NB4 (cell line): ENCODE results near the gene CUX1.
A peak's percentile ranks its signal among the peaks of the same experiment; 100 is the strongest.

Experiments used
- DNase-seq: peaks from one replicate; pipeline ENCODE4 v3.0.0; 2010; ENCODE audit warnings: low read depth
- H3K4me3 ChIP-seq: one replicate; pipeline ENCODE4 v1.5.1; 2011; ENCODE audit warnings: mild to moderate bottlenecking, low read depth, low read length, moderate library complexity
- MYC ChIP-seq: IDR thresholded peaks from 2 replicates; pipeline ENCODE4 v1.6.1; 2011; ENCODE audit warnings: low read depth, low read length
- POLR2A ChIP-seq: IDR thresholded peaks from 2 replicates; pipeline ENCODE4 v1.6.1; 2011; ENCODE audit warnings: mild to moderate bottlenecking; ENCODE audit not compliant: insufficient read length; ENCODE audit errors: extremely low read depth
- TF ChIP-seq, protein P1 (sequence below): IDR thresholded peaks from 2 replicates; pipeline ENCODE4 v1.6.1; 2011; ENCODE audit warnings: low read depth, low read length
- TF ChIP-seq, protein P2 (sequence below): IDR thresholded peaks from one replicate; pipeline ENCODE4 v1.5.1; 2012; ENCODE audit warnings: low read depth, low read length

CUX1 gene

GRCh38 chr7:101879565-101879964, 62.1 kb downstream of the CUX1 start:
- DNase-seq = no peak
- H3K4me3 ChIP-seq = no peak overlapping the region
- TF ChIP-seq, protein P1, sequence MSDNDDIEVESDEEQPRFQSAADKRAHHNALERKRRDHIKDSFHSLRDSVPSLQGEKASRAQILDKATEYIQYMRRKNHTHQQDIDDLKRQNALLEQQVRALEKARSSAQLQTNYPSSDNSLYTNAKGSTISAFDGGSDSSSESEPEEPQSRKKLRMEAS = no peak
- TF ChIP-seq MYC (no peak), POLR2A (no peak)
- TF ChIP-seq, protein P2, sequence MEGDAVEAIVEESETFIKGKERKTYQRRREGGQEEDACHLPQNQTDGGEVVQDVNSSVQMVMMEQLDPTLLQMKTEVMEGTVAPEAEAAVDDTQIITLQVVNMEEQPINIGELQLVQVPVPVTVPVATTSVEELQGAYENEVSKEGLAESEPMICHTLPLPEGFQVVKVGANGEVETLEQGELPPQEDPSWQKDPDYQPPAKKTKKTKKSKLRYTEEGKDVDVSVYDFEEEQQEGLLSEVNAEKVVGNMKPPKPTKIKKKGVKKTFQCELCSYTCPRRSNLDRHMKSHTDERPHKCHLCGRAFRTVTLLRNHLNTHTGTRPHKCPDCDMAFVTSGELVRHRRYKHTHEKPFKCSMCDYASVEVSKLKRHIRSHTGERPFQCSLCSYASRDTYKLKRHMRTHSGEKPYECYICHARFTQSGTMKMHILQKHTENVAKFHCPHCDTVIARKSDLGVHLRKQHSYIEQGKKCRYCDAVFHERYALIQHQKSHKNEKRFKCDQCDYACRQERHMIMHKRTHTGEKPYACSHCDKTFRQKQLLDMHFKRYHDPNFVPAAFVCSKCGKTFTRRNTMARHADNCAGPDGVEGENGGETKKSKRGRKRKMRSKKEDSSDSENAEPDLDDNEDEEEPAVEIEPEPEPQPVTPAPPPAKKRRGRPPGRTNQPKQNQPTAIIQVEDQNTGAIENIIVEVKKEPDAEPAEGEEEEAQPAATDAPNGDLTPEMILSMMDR = no peak

GRCh38 chr7:101880282-101881054, 63.0 kb downstream of the CUX1 start:
- H3K4me3 ChIP-seq = no peak overlapping the region
- no peak for DNase-seq
- TF ChIP-seq, protein P2 = no peak
- TF ChIP-seq MYC (no peak), POLR2A (no peak)
- TF ChIP-seq, protein P1 = no peak

DNA sequence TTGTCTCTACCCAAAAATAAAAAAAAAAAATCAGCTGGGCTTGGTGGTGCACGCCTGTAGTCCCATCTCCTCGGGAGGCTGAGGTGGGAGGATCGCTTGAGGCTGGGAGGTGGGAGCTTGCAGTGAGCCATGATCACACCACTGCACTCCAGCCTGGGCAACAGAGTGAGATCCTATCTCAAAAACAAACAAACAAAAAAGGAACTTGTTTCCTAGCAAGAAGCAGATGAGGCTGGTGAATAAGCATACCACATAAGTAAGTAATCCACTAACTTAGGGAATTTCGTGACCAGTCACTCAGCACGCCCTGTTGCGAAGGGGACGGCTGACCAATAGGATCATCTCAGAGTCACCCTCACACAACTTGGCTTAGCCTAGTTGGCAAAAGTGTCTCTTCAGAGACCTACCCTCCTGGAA, 64.6 kb downstream of the CUX1 start:
- H3K4me3 ChIP-seq = no peak overlapping the region
- DNase-seq = no peak
- TF ChIP-seq POLR2A = no peak
- TF ChIP-seq, protein P2 = no peak
- TF ChIP-seq MYC = no peak
- TF ChIP-seq, protein P1 = no peak

DNA sequence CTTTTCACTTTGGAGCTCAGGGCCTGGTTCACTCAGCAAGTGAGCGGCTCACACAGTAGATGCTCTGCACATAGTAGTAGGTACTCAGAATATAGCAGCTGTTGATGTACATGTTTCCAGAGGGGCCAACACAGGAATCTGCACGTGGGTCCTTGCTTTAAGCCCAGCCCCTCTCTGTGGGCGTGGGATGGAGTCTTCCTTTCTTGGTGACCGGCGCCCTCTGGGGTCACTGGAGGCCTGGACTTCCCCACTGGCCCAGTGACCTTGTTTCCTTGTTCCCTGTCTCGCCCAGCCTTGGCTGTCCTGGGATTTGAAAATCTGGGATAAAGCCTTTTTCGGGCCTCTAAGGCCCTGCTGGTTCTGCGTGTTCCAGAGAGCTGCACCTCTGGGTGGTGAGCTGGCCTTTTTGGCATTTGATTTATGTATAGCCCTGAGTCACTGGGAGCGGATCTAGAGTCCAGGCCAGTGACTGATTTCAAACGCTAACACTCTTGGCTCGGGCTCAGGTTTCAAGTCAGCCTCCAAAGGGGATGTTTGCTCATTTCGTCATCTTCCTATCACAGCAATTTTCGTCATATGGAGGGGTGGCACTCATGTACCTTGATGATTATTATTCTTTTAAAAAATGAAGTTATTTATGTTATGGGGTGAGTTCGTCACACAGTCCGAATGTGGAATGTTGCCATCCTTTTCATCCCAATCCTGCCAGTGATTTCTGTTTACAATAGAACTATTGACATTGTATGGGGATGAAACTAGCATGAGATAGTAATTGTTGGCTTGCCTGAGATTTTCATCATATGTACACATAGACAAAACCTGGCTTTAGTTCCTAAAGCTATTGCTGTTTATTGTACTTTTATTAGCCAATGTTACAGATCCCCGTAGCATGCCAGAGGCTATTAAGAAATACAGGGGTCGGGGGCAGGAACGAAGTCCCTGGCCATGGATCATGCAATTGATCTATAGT, 65.5 kb downstream of the CUX1 start:
- no peak overlapping the region for H3K4me3 ChIP-seq
- TF ChIP-seq MYC (no peak), POLR2A (no peak)
- TF ChIP-seq, protein P1 = no peak
- TF ChIP-seq, protein P2 = peak; percentile 10
- DNase-seq = peak; percentile 62

GRCh38 chr7:101884671-101885596, 67.5 kb downstream of the CUX1 start:
- H3K4me3 ChIP-seq = no peak overlapping the region
- TF ChIP-seq MYC = no peak
- DNase-seq = no peak
